ENCODE results near the gene TCF4. TPM values are rescaled to one million over a fixed set of nuclear protein-coding genes. Genes with fewer than 3 reads are reported as not detected.

The TCF4 gene
- total RNA-seq, 2 experiments from 2014 or later, result 75.9 to 76.0 TPM

- intact Hi-C loops (cut with micrococcal nuclease; ENCODE audit: unreplicated experiment), result no loop called here
- Histone ChIP-seq H3K9me2 (ENCODE audit: insufficient read depth, low read length) (no peaks in the 10 kb centered on the region), H3K36me3 (ENCODE audit: insufficient read depth, low read length) (peaks cover 84% of the 10 kb centered on the region), H3K4me1 (ENCODE audit: insufficient read depth, low read length, poor library complexity, severe bottlenecking) (no peaks in the 10 kb centered on the region), H2AFZ (ENCODE audit: low read length) (no peak overlapping the region), H3K9me3 (ENCODE audit: low read length) (no peaks in the 10 kb centered on the region), H4K20me1 (ENCODE audit: insufficient read depth, low read length) (no peaks in the 10 kb centered on the region), H3K27ac (ENCODE audit: low read depth, low read length, poor library complexity, severe bottlenecking) (no peak overlapping the region), H3K79me2 (ENCODE audit: insufficient read depth, low read depth, low read length) (no peaks in the 10 kb centered on the region), H3K4me2 (ENCODE audit: low read length) (no peak overlapping the region), H3K4me3 (ENCODE audit: low read depth, low read length, poor library complexity, severe bottlenecking) (no peak overlapping the region)
- TF ChIP-seq CTCF (conservative IDR thresholded peaks at IDR 0.05; ENCODE audit: low read length), result no peak
- TF ChIP-seq EZH2phosphoT487 (IDR thresholded peaks at IDR 0.05; ENCODE audit: borderline replicate concordance, low read depth, low read length), result no peak
- no peak for DNase-seq (ENCODE audit: low spot score)
- POLR2A ChIA-PET, result no interaction called here
- BruUV-seq (replicated peaks), result no TSS peak
- CTCF ChIA-PET (ENCODE audit: unreplicated experiment), result no interaction called here
These were observed 334.2 kb downstream of the TCF4 start for GRCh38 chr18:55253814-55254213.

- Histone ChIP-seq H3K36me3 (ENCODE audit: insufficient read depth, low read length) (peaks cover 84% of the 10 kb centered on the region), H2AFZ (ENCODE audit: low read length) (no peak overlapping the region), H3K4me2 (ENCODE audit: low read length) (no peak overlapping the region), H3K9me3 (ENCODE audit: low read length) (no peaks in the 10 kb centered on the region), H3K9me2 (ENCODE audit: insufficient read depth, low read length) (no peaks in the 10 kb centered on the region), H3K4me1 (ENCODE audit: insufficient read depth, low read length, poor library complexity, severe bottlenecking) (no peaks in the 10 kb centered on the region), H4K20me1 (ENCODE audit: insufficient read depth, low read length) (no peaks in the 10 kb centered on the region), H3K27ac (ENCODE audit: low read depth, low read length, poor library complexity, severe bottlenecking) (no peak overlapping the region), H3K4me3 (ENCODE audit: low read depth, low read length, poor library complexity, severe bottlenecking) (no peak overlapping the region), H3K79me2 (ENCODE audit: insufficient read depth, low read depth, low read length) (no peaks in the 10 kb centered on the region)
- CTCF ChIA-PET (ENCODE audit: unreplicated experiment), result no interaction called here
- intact Hi-C loops (cut with micrococcal nuclease; ENCODE audit: unreplicated experiment), result no loop called here
- no peak for DNase-seq (ENCODE audit: low spot score)
- BruUV-seq (replicated peaks), result no TSS peak
- POLR2A ChIA-PET, result interaction anchor here (0.6 kb wide), 1 partner anchor 838 kb away, joined by 3 read pairs; no protein-coding TSS in a partner anchor
- no peak for TF ChIP-seq EZH2phosphoT487 (IDR thresholded peaks at IDR 0.05; ENCODE audit: borderline replicate concordance, low read depth, low read length)
- no peak for TF ChIP-seq CTCF (conservative IDR thresholded peaks at IDR 0.05; ENCODE audit: low read length)
These were observed 335.1 kb downstream of the TCF4 start for GRCh38 chr18:55252901-55253300.

- ChIA-PET CTCF (ENCODE audit: unreplicated experiment) (no interaction called here), POLR2A (interaction anchor here (0.6 kb wide), 1 partner anchor 839 kb away, joined by 3 read pairs; no protein-coding TSS in a partner anchor)
- TF ChIP-seq EZH2phosphoT487 (IDR thresholded peaks at IDR 0.05; ENCODE audit: borderline replicate concordance, low read depth, low read length) (no peak), CTCF (conservative IDR thresholded peaks at IDR 0.05; ENCODE audit: low read length) (no peak)
- no peaks in the 10 kb centered on the region for H4K20me1 ChIP-seq (ENCODE audit: insufficient read depth, low read length)
- H3K4me1 ChIP-seq (ENCODE audit: insufficient read depth, low read length, poor library complexity, severe bottlenecking), result no peaks in the 10 kb centered on the region
- BruUV-seq (replicated peaks), result no TSS peak
- no peak overlapping the region for H3K4me3 ChIP-seq (ENCODE audit: low read depth, low read length, poor library complexity, severe bottlenecking)
- no peaks in the 10 kb centered on the region for H3K79me2 ChIP-seq (ENCODE audit: insufficient read depth, low read depth, low read length)
- H3K36me3 ChIP-seq (ENCODE audit: insufficient read depth, low read length), result peaks cover 84% of the 10 kb centered on the region
- no peak overlapping the region for H3K4me2 ChIP-seq (ENCODE audit: low read length)
- DNase-seq (ENCODE audit: low spot score), result no peak
- H3K27ac ChIP-seq (ENCODE audit: low read depth, low read length, poor library complexity, severe bottlenecking), result no peak overlapping the region
- no peak overlapping the region for H2AFZ ChIP-seq (ENCODE audit: low read length)
- intact Hi-C loops (cut with micrococcal nuclease; ENCODE audit: unreplicated experiment), result no loop called here
- H3K9me2 ChIP-seq (ENCODE audit: insufficient read depth, low read length), result no peaks in the 10 kb centered on the region
- H3K9me3 ChIP-seq (ENCODE audit: low read length), result no peaks in the 10 kb centered on the region
These were observed 335.8 kb downstream of the TCF4 start for GRCh38 chr18:55252053-55252675.

Data from OCI-LY7 (cell line).